Keratinocyte (primary cell): Measurements from ENCODE around the gene CBLB. TPM values are rescaled to one million over a fixed set of nuclear protein-coding genes. Genes with fewer than 3 reads are reported as not detected.

ENCODE experiments used
- DNase-seq: peaks from one replicate; pipeline ENCODE4 v3.0.0-alpha.2; 2011; ENCODE audit warnings: low read depth, missing footprints, low spot score
- FAIRE-seq: peaks from 2 replicates; lab custom pipeline; 2011; peaks lifted over from hg19 to GRCh38; lab: Jason Lieb, UNC
- H2AFZ ChIP-seq: 2 replicates; pipeline ENCODE4 v1.6.0; 2012; ENCODE audit warnings: low read length, control low read depth, inconsistent platforms; ENCODE audit not compliant: control insufficient read depth
- H3K27ac ChIP-seq: 2 replicates; pipeline ENCODE4 v1.5.1; 2011; ENCODE audit warnings: low read length; ENCODE audit not compliant: control insufficient read depth, insufficient read depth
- H3K27me3 ChIP-seq: 3 replicates; pipeline ENCODE4 v1.6.0; 2011; ENCODE audit warnings: low read length; ENCODE audit not compliant: control insufficient read depth, insufficient read depth; ENCODE audit errors: extremely low read depth
- H3K36me3 ChIP-seq, 2 experiments: 2 replicates in 1 of 2; 3 replicates in 1 of 2; pipeline ENCODE4 v1.5.1; 2011; ENCODE audit warnings: low read length in 2 of 2, mild to moderate bottlenecking in 1 of 2; ENCODE audit not compliant: control insufficient read depth in 2 of 2, insufficient read depth in 2 of 2; ENCODE audit errors: extremely low read depth in 1 of 2
- H3K4me1 ChIP-seq: 3 replicates; pipeline ENCODE4 v1.5.1; 2011; ENCODE audit warnings: low read length; ENCODE audit not compliant: control insufficient read depth, insufficient read depth; ENCODE audit errors: extremely low read depth
- H3K4me2 ChIP-seq: 3 replicates; pipeline ENCODE4 v1.6.0; 2011; ENCODE audit warnings: low read depth, low read length; ENCODE audit not compliant: control insufficient read depth, insufficient read depth; ENCODE audit errors: extremely low read depth
- H3K4me3 ChIP-seq, 3 experiments: fragments of 200-600 bp in 1 of 3; sonication (generic) in 1 of 3; 2 replicates in 2 of 3; 3 replicates in 1 of 3; pipeline ENCODE4 v1.5.1; 2011 to 2016; ENCODE audit warnings: low read length in 3 of 3, mild to moderate bottlenecking in 3 of 3, control low read depth in 2 of 3, inconsistent platforms in 1 of 3, low read depth in 1 of 3, mixed read lengths in 1 of 3, mixed run types in 1 of 3, moderate library complexity in 1 of 3; ENCODE audit not compliant: control insufficient read depth in 2 of 3, insufficient read depth in 2 of 3; ENCODE audit errors: extremely low read depth in 1 of 3
- H3K79me2 ChIP-seq: 2 replicates; pipeline ENCODE4 v1.6.0; 2012; ENCODE audit warnings: low read length; ENCODE audit not compliant: control insufficient read depth, insufficient read depth
- H3K9ac ChIP-seq: 3 replicates; pipeline ENCODE4 v1.6.0; 2011; ENCODE audit warnings: low read length; ENCODE audit not compliant: control insufficient read depth, insufficient read depth; ENCODE audit errors: extremely low read depth
- H3K9me1 ChIP-seq: 3 replicates; pipeline ENCODE4 v1.6.0; 2011; ENCODE audit warnings: low read length; ENCODE audit not compliant: control insufficient read depth, insufficient read depth; ENCODE audit errors: extremely low read depth
- H3K9me3 ChIP-seq: 2 replicates; pipeline ENCODE4 v1.5.1; 2012; ENCODE audit warnings: low read depth, low read length; ENCODE audit not compliant: control insufficient read depth
- H4K20me1 ChIP-seq: 3 replicates; pipeline ENCODE4 v1.6.0; 2011; ENCODE audit warnings: low read length; ENCODE audit not compliant: control insufficient read depth, insufficient read depth; ENCODE audit errors: extremely low read depth
- EZH2 ChIP-seq: IDR thresholded peaks from one replicate; pipeline ENCODE4 v1.6.1; 2012; ENCODE audit warnings: inconsistent platforms, mild to moderate bottlenecking, low read length, moderate library complexity
- dilution Hi-C: fragments of 300-500 bp; cut with MboI; formaldehyde crosslinking; loops from one replicate; pipeline ENCODE4 v1.7.0; 2020; ENCODE audit warnings: low sequenced_read_pairs; ENCODE audit not compliant: extremely low pct_ligation_motif_present
- polyA plus RNA-seq, 5 experiments: library from polyadenylated mRNA; depleted of rRNA in 3 of 5; stranded (reverse) in 3 of 5; stranded (forward) in 1 of 5; unstranded in 1 of 5; fragments of >200 nt; gene quantifications; 1 replicate in 1 of 5; 2 replicates in 3 of 5; 3 replicates in 1 of 5; pipeline versions ENCODE4 v1.2.1 to v1.2.3, GENCODE V29; 2011 to 2012; ENCODE audit warnings: missing spikeins in 2 of 5, low read depth in 1 of 5, low replicate concordance in 1 of 5
- TF ChIP-seq, protein P1 (sequence below), 3 experiments: IDR thresholded peaks in 1 of 3; conservative IDR thresholded peaks in 1 of 3; optimal IDR thresholded peaks in 1 of 3; 2 replicates in 2 of 3; 3 replicates in 1 of 3; pipeline versions ENCODE3 to v1.5.1; 2011; ENCODE audit warnings: low read length in 3 of 3, mild to moderate bottlenecking in 3 of 3, moderate library complexity in 2 of 3, control low read depth in 1 of 3, inconsistent platforms in 1 of 3; ENCODE audit not compliant: insufficient read depth in 2 of 3; ENCODE audit errors: extremely low read depth in 1 of 3

Gene CBLB
- polyA plus RNA-seq, 1 donor (not counting 4 experiments of a cell fraction or from before 2014, with no cell fraction given) = 13.6 TPM

- DNase-seq = no peak
- no peak for TF ChIP-seq EZH2
- TF ChIP-seq, protein P1, sequence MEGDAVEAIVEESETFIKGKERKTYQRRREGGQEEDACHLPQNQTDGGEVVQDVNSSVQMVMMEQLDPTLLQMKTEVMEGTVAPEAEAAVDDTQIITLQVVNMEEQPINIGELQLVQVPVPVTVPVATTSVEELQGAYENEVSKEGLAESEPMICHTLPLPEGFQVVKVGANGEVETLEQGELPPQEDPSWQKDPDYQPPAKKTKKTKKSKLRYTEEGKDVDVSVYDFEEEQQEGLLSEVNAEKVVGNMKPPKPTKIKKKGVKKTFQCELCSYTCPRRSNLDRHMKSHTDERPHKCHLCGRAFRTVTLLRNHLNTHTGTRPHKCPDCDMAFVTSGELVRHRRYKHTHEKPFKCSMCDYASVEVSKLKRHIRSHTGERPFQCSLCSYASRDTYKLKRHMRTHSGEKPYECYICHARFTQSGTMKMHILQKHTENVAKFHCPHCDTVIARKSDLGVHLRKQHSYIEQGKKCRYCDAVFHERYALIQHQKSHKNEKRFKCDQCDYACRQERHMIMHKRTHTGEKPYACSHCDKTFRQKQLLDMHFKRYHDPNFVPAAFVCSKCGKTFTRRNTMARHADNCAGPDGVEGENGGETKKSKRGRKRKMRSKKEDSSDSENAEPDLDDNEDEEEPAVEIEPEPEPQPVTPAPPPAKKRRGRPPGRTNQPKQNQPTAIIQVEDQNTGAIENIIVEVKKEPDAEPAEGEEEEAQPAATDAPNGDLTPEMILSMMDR (optimal IDR thresholded peaks at IDR 0.05 in 1 of 3, IDR thresholded peaks at IDR 0.05 in 1 of 3, conservative IDR thresholded peaks at IDR 0.05 in 1 of 3; ENCODE audit: extremely low read depth in 1 of 3, insufficient read depth in 2 of 3, low read length in 3 of 3) = no peak
- H3K4me2 ChIP-seq = no peak overlapping the region
- H3K27me3 ChIP-seq = no peaks in the 10 kb centered on the region
- H4K20me1 ChIP-seq = no peaks in the 10 kb centered on the region
- no peak overlapping the region for H3K9ac ChIP-seq
- H3K4me1 ChIP-seq = no peaks in the 10 kb centered on the region
- H3K4me3 ChIP-seq = no peak overlapping the region
- H3K79me2 ChIP-seq = no peaks in the 10 kb centered on the region
- H3K9me1 ChIP-seq = no peaks in the 10 kb centered on the region
- H3K27ac ChIP-seq = no peak overlapping the region
- H2AFZ ChIP-seq = no peak overlapping the region
- H3K36me3 ChIP-seq = peaks cover 4 to 5% of the 10 kb centered on the region in 2 experiments
- dilution Hi-C loops = no loop called here
- FAIRE-seq = no peak
- H3K9me3 ChIP-seq = no peaks in the 10 kb centered on the region
Measured at GRCh38 chr3:105715372-105715771, 153.4 kb downstream of the CBLB start.

DNA sequence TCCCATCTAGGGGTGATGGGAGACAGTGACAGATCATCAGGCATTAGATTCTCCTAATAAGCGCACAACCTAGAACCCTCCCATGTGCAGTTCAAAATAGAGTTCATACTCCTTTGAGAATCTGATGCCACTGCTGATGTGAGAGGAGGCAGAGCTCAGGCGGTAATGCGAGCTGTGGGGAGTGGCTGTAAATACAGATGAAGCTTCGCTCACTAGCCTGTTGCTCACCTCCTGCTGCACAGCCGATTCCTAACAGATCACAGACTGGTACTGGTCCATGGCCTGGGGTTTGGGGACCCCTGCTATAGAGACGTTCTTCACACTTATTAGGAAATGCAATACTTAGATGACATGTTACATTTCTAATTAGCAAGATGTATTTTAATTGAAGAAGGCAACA is 154.4 kb downstream of the CBLB start:
- no peak for FAIRE-seq

More for the DNA sequence above, 154.4 kb downstream of the CBLB start:
- Histone ChIP-seq H3K9ac (no peak overlapping the region), H3K4me3 (no peak overlapping the region), H4K20me1 (no peaks in the 10 kb centered on the region), H3K9me1 (no peaks in the 10 kb centered on the region), H3K27me3 (no peaks in the 10 kb centered on the region), H3K9me3 (no peaks in the 10 kb centered on the region), H3K79me2 (no peaks in the 10 kb centered on the region), H2AFZ (no peak overlapping the region), H3K36me3 (peaks cover 4% of the 10 kb centered on the region in 2 experiments), H3K4me2 (no peak overlapping the region), H3K4me1 (no peaks in the 10 kb centered on the region), H3K27ac (no peak overlapping the region)
- dilution Hi-C loops = no loop called here
- no peak for DNase-seq
- no peak for TF ChIP-seq EZH2
- TF ChIP-seq, protein P1 (optimal IDR thresholded peaks at IDR 0.05 in 1 of 3, IDR thresholded peaks at IDR 0.05 in 1 of 3, conservative IDR thresholded peaks at IDR 0.05 in 1 of 3; ENCODE audit: extremely low read depth in 1 of 3, insufficient read depth in 2 of 3, low read length in 3 of 3) = no peak
